ENCODE measurements around the gene RGS6. TPM values are rescaled to one million over a fixed set of nuclear protein-coding genes. Genes with fewer than 3 reads are reported as not detected.

The RGS6 gene
- total RNA-seq, 1 donor from 2014 or later: 2.8 TPM

GRCh38 chr14:72480464-72481243 is 548.4 kb downstream of the RGS6 start:
- Mint-ChIP-seq H3K4me1 (peaks cover 48% of the 10 kb centered on the region), H3K27ac (ENCODE audit: unreplicated experiment) (no peak overlapping the region), H3K4me3 (no peak overlapping the region), H3K9me3 (peaks cover 9% of the 10 kb centered on the region), H3K36me3 (ENCODE audit: low read depth) (peaks cover 4% of the 10 kb centered on the region), H3K27me3 (ENCODE audit: low read depth) (peaks cover 2% of the 10 kb centered on the region)
- TF ChIP-seq, protein P1, sequence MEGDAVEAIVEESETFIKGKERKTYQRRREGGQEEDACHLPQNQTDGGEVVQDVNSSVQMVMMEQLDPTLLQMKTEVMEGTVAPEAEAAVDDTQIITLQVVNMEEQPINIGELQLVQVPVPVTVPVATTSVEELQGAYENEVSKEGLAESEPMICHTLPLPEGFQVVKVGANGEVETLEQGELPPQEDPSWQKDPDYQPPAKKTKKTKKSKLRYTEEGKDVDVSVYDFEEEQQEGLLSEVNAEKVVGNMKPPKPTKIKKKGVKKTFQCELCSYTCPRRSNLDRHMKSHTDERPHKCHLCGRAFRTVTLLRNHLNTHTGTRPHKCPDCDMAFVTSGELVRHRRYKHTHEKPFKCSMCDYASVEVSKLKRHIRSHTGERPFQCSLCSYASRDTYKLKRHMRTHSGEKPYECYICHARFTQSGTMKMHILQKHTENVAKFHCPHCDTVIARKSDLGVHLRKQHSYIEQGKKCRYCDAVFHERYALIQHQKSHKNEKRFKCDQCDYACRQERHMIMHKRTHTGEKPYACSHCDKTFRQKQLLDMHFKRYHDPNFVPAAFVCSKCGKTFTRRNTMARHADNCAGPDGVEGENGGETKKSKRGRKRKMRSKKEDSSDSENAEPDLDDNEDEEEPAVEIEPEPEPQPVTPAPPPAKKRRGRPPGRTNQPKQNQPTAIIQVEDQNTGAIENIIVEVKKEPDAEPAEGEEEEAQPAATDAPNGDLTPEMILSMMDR (conservative IDR thresholded peaks at IDR 0.05): no peak
- DNase-seq (ENCODE audit: low read depth, low spot score): no peak

DNA sequence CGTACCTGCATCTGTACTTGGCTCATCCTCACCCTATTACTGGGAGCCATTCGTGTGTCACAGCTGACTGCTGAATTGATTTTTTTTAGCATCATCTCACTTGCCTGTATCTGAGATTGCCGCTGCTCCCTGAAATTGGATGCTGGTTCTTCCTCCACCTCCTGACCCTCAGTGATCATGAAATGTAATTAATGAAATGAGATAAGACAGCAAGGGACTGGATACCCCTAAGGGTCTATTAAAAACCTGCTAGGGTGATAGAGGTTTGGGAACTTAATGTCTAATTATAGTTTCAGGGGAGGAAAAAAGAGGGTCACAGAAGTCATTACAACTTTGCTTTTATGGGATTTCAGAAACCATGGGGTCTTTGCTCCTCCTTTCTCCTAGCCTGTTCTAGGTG is 551.1 kb downstream of the RGS6 start:
- Mint-ChIP-seq H3K36me3 (ENCODE audit: low read depth) (peaks cover 4% of the 10 kb centered on the region), H3K4me3 (no peak overlapping the region), H3K27me3 (ENCODE audit: low read depth) (peaks cover 2% of the 10 kb centered on the region), H3K27ac (ENCODE audit: unreplicated experiment) (no peak overlapping the region), H3K4me1 (peaks cover 22% of the 10 kb centered on the region), H3K9me3 (peaks cover 14% of the 10 kb centered on the region)
- TF ChIP-seq, protein P1 (conservative IDR thresholded peaks at IDR 0.05): no peak
- no peak for DNase-seq (ENCODE audit: low read depth, low spot score)

- no peak for DNase-seq (ENCODE audit: low read depth, low spot score)
- Mint-ChIP-seq H3K36me3 (ENCODE audit: low read depth) (peaks cover 16% of the 10 kb centered on the region), H3K27ac (ENCODE audit: unreplicated experiment) (no peak overlapping the region), H3K9me3 (peaks cover 26% of the 10 kb centered on the region), H3K4me3 (no peak overlapping the region), H3K4me1 (no peaks in the 10 kb centered on the region), H3K27me3 (ENCODE audit: low read depth) (no peaks in the 10 kb centered on the region)
- TF ChIP-seq, protein P1 (conservative IDR thresholded peaks at IDR 0.05): no peak
These were observed 553.5 kb downstream of the RGS6 start for GRCh38 chr14:72485695-72486094.

DNA sequence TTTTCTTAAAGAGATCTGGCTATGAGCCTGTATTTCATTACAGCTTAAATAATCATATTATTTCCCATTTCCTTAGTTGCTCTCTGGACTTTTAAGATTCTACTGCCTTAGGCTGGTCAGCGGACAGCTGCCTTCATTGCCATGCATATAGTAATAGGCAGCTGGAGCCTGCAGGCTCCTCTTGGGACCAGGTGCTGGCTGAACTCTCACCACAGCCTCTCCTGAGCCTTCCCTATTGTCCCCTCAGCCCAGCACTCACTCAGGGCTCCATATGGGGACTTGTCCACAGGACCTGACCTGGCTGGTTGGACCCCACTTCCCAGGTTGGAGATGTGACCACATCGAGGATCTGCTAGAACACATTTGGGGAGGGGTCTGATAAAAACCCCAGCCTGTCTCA is 556.3 kb downstream of the RGS6 start:
- Mint-ChIP-seq H3K27me3 (ENCODE audit: low read depth) (no peaks in the 10 kb centered on the region), H3K27ac (ENCODE audit: unreplicated experiment) (no peak overlapping the region), H3K36me3 (ENCODE audit: low read depth) (peaks cover 12% of the 10 kb centered on the region), H3K9me3 (peaks cover 17% of the 10 kb centered on the region), H3K4me1 (no peaks in the 10 kb centered on the region), H3K4me3 (no peak overlapping the region)
- DNase-seq (ENCODE audit: low read depth, low spot score): no peak
- TF ChIP-seq, protein P1 (conservative IDR thresholded peaks at IDR 0.05): no peak

DNA sequence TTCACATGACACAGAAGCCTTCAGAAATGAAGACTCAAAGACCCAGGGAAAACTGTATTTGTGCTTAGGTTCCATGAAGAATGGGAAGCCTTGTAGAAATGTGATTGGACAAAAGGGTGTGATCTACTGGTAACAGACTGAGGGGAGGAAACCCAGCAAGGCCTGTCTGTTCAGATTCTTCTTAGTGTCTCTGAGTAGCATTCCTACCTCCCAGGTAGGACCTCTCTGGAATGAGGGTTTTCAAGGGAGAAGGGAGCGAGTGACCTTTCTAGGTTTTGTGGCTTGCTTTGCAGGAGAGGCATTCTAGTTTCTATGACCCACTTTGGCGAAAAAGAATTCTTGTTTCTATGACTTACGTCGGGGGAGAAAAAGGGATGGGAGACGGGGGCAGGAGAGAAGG is 560.0 kb downstream of the RGS6 start:
- no peak overlapping the region for H3K4me3 Mint-ChIP-seq
- DNase-seq (ENCODE audit: low read depth, low spot score): no peak
- no peak overlapping the region for H3K27ac Mint-ChIP-seq (ENCODE audit: unreplicated experiment)
- H3K4me1 Mint-ChIP-seq: no peaks in the 10 kb centered on the region
- H3K27me3 Mint-ChIP-seq (ENCODE audit: low read depth): no peaks in the 10 kb centered on the region
- TF ChIP-seq, protein P1 (conservative IDR thresholded peaks at IDR 0.05): no peak
- H3K36me3 Mint-ChIP-seq (ENCODE audit: low read depth): peaks cover 15% of the 10 kb centered on the region
- H3K9me3 Mint-ChIP-seq: peaks cover 27% of the 10 kb centered on the region

Measured in neural crest cell (in vitro differentiated cells).